Measurements from ENCODE around the gene SHB. TPM values are rescaled to one million over a fixed set of nuclear protein-coding genes. Genes with fewer than 3 reads are reported as not detected.
A peak's percentile ranks its signal among the peaks of the same experiment; 100 is the strongest.

Gene SHB
- polyA plus RNA-seq, 1 donor (not counting 4 experiments of a cell fraction or from before 2014, with no cell fraction given), result 10.9 TPM

- H3K27ac ChIP-seq (ENCODE audit: control insufficient read depth, insufficient read depth, low read length), result peak overlapping the region; percentile 82
- H3K4me3 ChIP-seq (ENCODE audit: control insufficient read depth in 2 of 3, extremely low read depth in 1 of 3, insufficient read depth in 2 of 3, low read depth in 1 of 3, low read length in 3 of 3), result peak overlapping the region in 2 of 3 experiments; percentile 26
- peak overlapping the region; percentile 56 for H3K9ac ChIP-seq (ENCODE audit: control insufficient read depth, extremely low read depth, insufficient read depth, low read length)
- FAIRE-seq (peak; percentile 93), DNase-seq (ENCODE audit: low read depth, low spot score) (no peak)
- H3K4me1 ChIP-seq (ENCODE audit: control insufficient read depth, extremely low read depth, insufficient read depth, low read length), result peaks cover 88% of the 10 kb centered on the region
- H3K79me2 ChIP-seq (ENCODE audit: control insufficient read depth, insufficient read depth, low read length), result peaks cover 86% of the 10 kb centered on the region
- H3K9me3 ChIP-seq (ENCODE audit: control insufficient read depth, low read depth, low read length), result no peaks in the 10 kb centered on the region
- no peaks in the 10 kb centered on the region for H3K36me3 ChIP-seq (ENCODE audit: control insufficient read depth in 2 of 2, extremely low read depth in 1 of 2, insufficient read depth in 2 of 2, low read length in 2 of 2)
- H2AFZ ChIP-seq (ENCODE audit: control insufficient read depth, low read length), result no peak overlapping the region
- dilution Hi-C loops (cut with MboI; ENCODE audit: extremely low pct_ligation_motif_present, low sequenced_read_pairs), result no loop called here
- TF ChIP-seq EZH2 (IDR thresholded peaks at IDR 0.05; ENCODE audit: low read length) (no peak), CTCF (optimal IDR thresholded peaks at IDR 0.05 in 1 of 3, IDR thresholded peaks at IDR 0.05 in 1 of 3, conservative IDR thresholded peaks at IDR 0.05 in 1 of 3; ENCODE audit: extremely low read depth in 1 of 3, insufficient read depth in 2 of 3, low read length in 3 of 3) (no peak)
- H3K27me3 ChIP-seq (ENCODE audit: control insufficient read depth, extremely low read depth, insufficient read depth, low read length), result no peaks in the 10 kb centered on the region
- H4K20me1 ChIP-seq (ENCODE audit: control insufficient read depth, extremely low read depth, insufficient read depth, low read length), result no peaks in the 10 kb centered on the region
- peaks cover 8% of the 10 kb centered on the region for H3K9me1 ChIP-seq (ENCODE audit: control insufficient read depth, extremely low read depth, insufficient read depth, low read length)
- H3K4me2 ChIP-seq (ENCODE audit: control insufficient read depth, extremely low read depth, insufficient read depth, low read depth, low read length), result peak overlapping the region; percentile 76
Observed at GRCh38 chr9:38035873-38036272, 33.2 kb downstream of the SHB start.

- DNase-seq (ENCODE audit: low read depth, low spot score), result no peak
- H3K27ac ChIP-seq (ENCODE audit: control insufficient read depth, insufficient read depth, low read length), result no peak overlapping the region
- no peak overlapping the region for H3K4me2 ChIP-seq (ENCODE audit: control insufficient read depth, extremely low read depth, insufficient read depth, low read depth, low read length)
- TF ChIP-seq CTCF (optimal IDR thresholded peaks at IDR 0.05 in 1 of 3, IDR thresholded peaks at IDR 0.05 in 1 of 3, conservative IDR thresholded peaks at IDR 0.05 in 1 of 3; ENCODE audit: extremely low read depth in 1 of 3, insufficient read depth in 2 of 3, low read length in 3 of 3) (no peak), EZH2 (IDR thresholded peaks at IDR 0.05; ENCODE audit: low read length) (no peak)
- no peak overlapping the region for H3K4me3 ChIP-seq (ENCODE audit: control insufficient read depth in 2 of 3, extremely low read depth in 1 of 3, insufficient read depth in 2 of 3, low read depth in 1 of 3, low read length in 3 of 3)
- H3K9ac ChIP-seq (ENCODE audit: control insufficient read depth, extremely low read depth, insufficient read depth, low read length), result no peak overlapping the region
- H2AFZ ChIP-seq (ENCODE audit: control insufficient read depth, low read length), result no peak overlapping the region
- FAIRE-seq, result no peak
- H3K36me3 ChIP-seq (ENCODE audit: control insufficient read depth in 2 of 2, extremely low read depth in 1 of 2, insufficient read depth in 2 of 2, low read length in 2 of 2), result no peaks in the 10 kb centered on the region
- no peaks in the 10 kb centered on the region for H3K9me3 ChIP-seq (ENCODE audit: control insufficient read depth, low read depth, low read length)
- H3K79me2 ChIP-seq (ENCODE audit: control insufficient read depth, insufficient read depth, low read length), result peaks cover 87% of the 10 kb centered on the region
- dilution Hi-C loops (cut with MboI; ENCODE audit: extremely low pct_ligation_motif_present, low sequenced_read_pairs), result no loop called here
- H4K20me1 ChIP-seq (ENCODE audit: control insufficient read depth, extremely low read depth, insufficient read depth, low read length), result no peaks in the 10 kb centered on the region
- peaks cover 71% of the 10 kb centered on the region for H3K4me1 ChIP-seq (ENCODE audit: control insufficient read depth, extremely low read depth, insufficient read depth, low read length)
- H3K27me3 ChIP-seq (ENCODE audit: control insufficient read depth, extremely low read depth, insufficient read depth, low read length), result no peaks in the 10 kb centered on the region
- peaks cover 8% of the 10 kb centered on the region for H3K9me1 ChIP-seq (ENCODE audit: control insufficient read depth, extremely low read depth, insufficient read depth, low read length)
Observed at GRCh38 chr9:38033941-38034340, 35.1 kb downstream of the SHB start.
